ENCODE data around the gene IZUMO1. TPM values are rescaled to one million over a fixed set of nuclear protein-coding genes. Genes with fewer than 3 reads are reported as not detected.
"Not testable (repeated sequence)": the region's sequence is repeated elsewhere in the genome, so short reads cannot be mapped to it uniquely, and the experiment has no call there.

IZUMO1 gene
- total RNA-seq, 1 experiment from 2014 or later = not detected

- not testable (repeated sequence) for H3K4me3 ChIP-seq, H3K36me3 ChIP-seq, H3K9me3 ChIP-seq, DNase-seq
- H3K27me3 ChIP-seq = peaks cover 26% of the 10 kb centered on the region
Observed at GRCh38 chr19:48768171-48768753, 21.6 kb upstream of the IZUMO1 start.

- not testable (repeated sequence) for H3K4me3 ChIP-seq, H3K36me3 ChIP-seq, DNase-seq, H3K9me3 ChIP-seq
- H3K27me3 ChIP-seq = peaks cover 34% of the 10 kb centered on the region
Observed at GRCh38 chr19:48765816-48766215, 19.1 kb upstream of the IZUMO1 start.

GRCh38 chr19:48760504-48761205 lies 13.9 kb upstream of the IZUMO1 start:
- no peak overlapping the region for H3K4me3 ChIP-seq
- H3K36me3 ChIP-seq = no peaks in the 10 kb centered on the region
- H3K27me3 ChIP-seq = peaks cover 25% of the 10 kb centered on the region
- H3K9me3 ChIP-seq = no peaks in the 10 kb centered on the region
- no peak for DNase-seq

- no peak for DNase-seq
- no peaks in the 10 kb centered on the region for H3K36me3 ChIP-seq
- H3K27me3 ChIP-seq = peaks cover 11% of the 10 kb centered on the region
- no peak overlapping the region for H3K4me3 ChIP-seq
- no peaks in the 10 kb centered on the region for H3K9me3 ChIP-seq
Observed at GRCh38 chr19:48757741-48758144, 11.0 kb upstream of the IZUMO1 start.

- H3K4me3 ChIP-seq = no peak overlapping the region
- DNase-seq = no peak
- no peaks in the 10 kb centered on the region for H3K36me3 ChIP-seq
- no peaks in the 10 kb centered on the region for H3K9me3 ChIP-seq
- peaks cover 8% of the 10 kb centered on the region for H3K27me3 ChIP-seq
Observed at GRCh38 chr19:48757089-48757675, 10.5 kb upstream of the IZUMO1 start.

DNA sequence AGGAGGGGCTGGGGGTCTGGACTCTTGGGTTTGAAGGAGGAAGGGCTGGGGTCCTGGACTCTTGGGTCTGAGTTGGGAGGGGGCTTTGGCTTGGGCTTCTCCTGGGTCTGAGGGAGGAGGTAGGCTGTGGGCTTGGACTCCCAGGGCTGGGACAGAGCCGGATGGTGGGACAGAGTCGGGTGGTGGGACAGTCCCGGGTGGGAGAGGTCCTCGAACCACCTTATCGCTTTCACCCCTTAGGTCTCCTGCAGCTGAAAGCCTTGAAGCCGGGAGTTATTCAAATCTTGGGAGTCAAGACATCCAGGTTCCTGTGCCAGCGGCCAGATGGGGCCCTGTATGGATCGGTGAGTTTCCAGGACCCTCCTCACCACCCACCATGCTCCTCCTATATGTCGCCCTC lies 10.0 kb upstream of the IZUMO1 start:
- H3K36me3 ChIP-seq = no peaks in the 10 kb centered on the region
- no peak for DNase-seq
- no peak overlapping the region for H3K4me3 ChIP-seq
- no peaks in the 10 kb centered on the region for H3K9me3 ChIP-seq
- H3K27me3 ChIP-seq = peaks cover 8% of the 10 kb centered on the region

GRCh38 chr19:48756212-48756611 lies 9.5 kb upstream of the IZUMO1 start:
- H3K9me3 ChIP-seq = no peaks in the 10 kb centered on the region
- H3K36me3 ChIP-seq = no peaks in the 10 kb centered on the region
- DNase-seq = no peak
- peaks cover 8% of the 10 kb centered on the region for H3K27me3 ChIP-seq
- H3K4me3 ChIP-seq = no peak overlapping the region

- Histone ChIP-seq H3K36me3 (no peaks in the 10 kb centered on the region), H3K9me3 (no peaks in the 10 kb centered on the region), H3K4me3 (no peak overlapping the region), H3K27me3 (peaks cover 8% of the 10 kb centered on the region)
- no peak for DNase-seq
Observed at GRCh38 chr19:48755787-48756186, 9.1 kb upstream of the IZUMO1 start.

- H3K4me3 ChIP-seq = no peak within 1 kb of the TSS
- H3K9me3 ChIP-seq = no peaks in the 10 kb centered on the region
- H3K36me3 ChIP-seq = no peaks in the 10 kb centered on the region
- peaks cover 4% of the 10 kb centered on the region for H3K27me3 ChIP-seq
- DNase-seq = peak; percentile 25
Observed at GRCh38 chr19:48755084-48755641, 8.5 kb upstream of the IZUMO1 start, which contains the start of gene FGF21. FGF21 (plus strand) TSS chr19:48755524; CDS start chr19:48756237, 713 bp downstream.

DNA sequence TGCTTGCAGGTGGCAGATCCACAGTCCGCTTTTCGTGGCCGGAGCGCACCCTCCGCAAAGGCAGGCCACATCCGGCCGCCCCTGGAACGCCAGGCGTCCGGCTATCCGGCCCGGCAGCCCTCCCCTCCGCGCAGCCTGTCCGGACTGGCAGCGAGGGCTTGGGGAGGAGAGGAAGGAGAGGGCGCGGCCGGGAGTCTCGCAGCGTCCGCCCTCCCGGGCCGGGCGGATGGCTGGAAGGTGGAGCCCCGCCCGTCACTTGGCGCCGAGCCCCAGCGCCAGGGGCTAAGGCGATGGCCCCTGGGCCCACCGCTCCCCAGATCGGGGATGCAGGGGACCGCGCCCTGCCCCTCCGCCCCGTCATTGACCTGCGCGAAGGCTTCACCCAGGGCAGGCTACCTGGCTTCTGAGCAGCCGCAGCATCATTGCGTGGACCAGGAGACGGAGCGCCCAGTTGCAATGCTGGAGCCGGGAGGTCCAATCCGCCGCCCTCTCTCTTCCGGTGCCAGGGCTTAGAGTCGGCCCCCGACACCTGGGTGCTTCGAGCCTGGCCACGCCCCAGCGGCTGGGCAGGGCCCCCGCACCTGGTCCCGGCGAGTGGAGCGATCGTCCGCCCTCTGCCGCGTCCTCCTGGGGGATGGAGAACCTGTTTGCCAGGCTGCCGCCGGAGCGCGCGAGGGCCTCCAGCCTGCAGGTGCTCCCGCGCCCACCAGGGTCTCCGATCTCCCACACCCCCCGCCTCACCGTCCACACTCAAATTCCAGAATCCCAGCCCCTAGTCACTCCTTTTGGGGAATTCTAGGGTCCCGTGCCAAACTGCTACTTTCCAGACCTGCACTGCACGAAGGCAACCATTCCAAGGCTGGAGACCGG lies 6.0 kb upstream of the IZUMO1 start, which contains the start of gene FUT1:
Gene FUT1, minus strand, starts transcription at position 146 of the 870 bp plus-strand sequence. CDS start 1,360 bp downstream, outside the sequence.
- peak within 1 kb of the TSS; percentile 24 for H3K4me3 ChIP-seq
- no peaks in the 10 kb centered on the region for H3K27me3 ChIP-seq
- no peaks in the 10 kb centered on the region for H3K9me3 ChIP-seq
- no peaks in the 10 kb centered on the region for H3K36me3 ChIP-seq
- peak; percentile 64 for DNase-seq

GRCh38 chr19:48751845-48752495 lies 5.3 kb upstream of the IZUMO1 start:
- peak overlapping the region; percentile 24 for H3K4me3 ChIP-seq
- H3K27me3 ChIP-seq = no peaks in the 10 kb centered on the region
- H3K9me3 ChIP-seq = no peaks in the 10 kb centered on the region
- no peak for DNase-seq
- no peaks in the 10 kb centered on the region for H3K36me3 ChIP-seq

DNA sequence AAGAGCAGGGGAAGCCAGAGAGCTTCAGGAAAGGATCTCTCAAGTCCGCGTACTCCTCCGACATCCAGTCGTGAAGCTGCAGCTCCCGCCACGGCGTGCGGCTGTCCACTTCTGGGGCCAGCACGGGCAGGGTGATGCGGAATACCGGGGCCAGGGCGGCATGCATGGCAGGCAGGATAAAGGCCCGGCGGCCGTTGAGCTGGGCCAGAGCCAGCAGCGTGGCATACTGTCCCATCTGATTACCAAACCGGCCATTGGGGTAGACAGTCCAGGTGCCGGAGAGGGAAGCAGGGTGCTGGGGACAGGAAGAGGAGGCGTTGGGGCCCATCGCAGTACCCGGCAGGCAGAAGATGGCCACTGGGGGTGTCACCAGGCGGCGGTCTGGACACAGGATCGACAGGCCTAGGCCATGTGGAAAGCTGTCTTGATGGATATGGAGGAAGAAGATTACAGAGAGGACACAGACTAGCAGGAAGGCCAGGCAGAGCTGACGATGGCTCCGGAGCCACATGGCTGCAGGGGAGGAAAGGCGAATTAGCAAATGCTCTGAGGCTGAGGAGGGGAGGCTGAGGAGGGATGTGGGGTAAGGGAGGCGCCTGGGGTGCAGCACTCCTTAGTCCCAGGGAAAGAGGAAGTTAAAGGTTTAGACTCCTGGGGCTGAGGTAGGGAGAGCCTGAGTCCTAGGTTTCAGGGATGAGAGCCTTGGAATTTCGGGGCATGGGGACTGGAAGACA lies 4.2 kb upstream of the IZUMO1 start:
- no peaks in the 10 kb centered on the region for H3K9me3 ChIP-seq

GRCh38 chr19:48750351-48750750 lies 3.6 kb upstream of the IZUMO1 start:
- Histone ChIP-seq H3K36me3 (no peaks in the 10 kb centered on the region), H3K4me3 (no peak overlapping the region), H3K27me3 (no peaks in the 10 kb centered on the region), H3K9me3 (no peaks in the 10 kb centered on the region)
- no peak for DNase-seq

More for the DNA sequence above, 4.2 kb upstream of the IZUMO1 start:
- no peak for DNase-seq
- no peaks in the 10 kb centered on the region for H3K36me3 ChIP-seq
- no peak overlapping the region for H3K4me3 ChIP-seq
- no peaks in the 10 kb centered on the region for H3K27me3 ChIP-seq

- H3K9me3 ChIP-seq = no peaks in the 10 kb centered on the region
- no peak overlapping the region for H3K4me3 ChIP-seq
- H3K27me3 ChIP-seq = no peaks in the 10 kb centered on the region
- H3K36me3 ChIP-seq = no peaks in the 10 kb centered on the region
- no peak for DNase-seq
Observed at GRCh38 chr19:48749571-48750198, 3.0 kb upstream of the IZUMO1 start.

GRCh38 chr19:48746110-48746509 lies 599 bp downstream of the IZUMO1 start:
- Histone ChIP-seq H3K4me3 (no peak overlapping the region), H3K36me3 (no peaks in the 10 kb centered on the region), H3K27me3 (no peaks in the 10 kb centered on the region), H3K9me3 (no peaks in the 10 kb centered on the region)
- no peak for DNase-seq

Data from MG63 (cell line).